Measurements from ENCODE around the gene IFI27L2. TPM values are rescaled to one million over a fixed set of nuclear protein-coding genes. Genes with fewer than 3 reads are reported as not detected.

IFI27L2 gene
- total and polyA plus RNA-seq, 12 donors, result 41.5 to 122 (median 68.3) TPM

DNA sequence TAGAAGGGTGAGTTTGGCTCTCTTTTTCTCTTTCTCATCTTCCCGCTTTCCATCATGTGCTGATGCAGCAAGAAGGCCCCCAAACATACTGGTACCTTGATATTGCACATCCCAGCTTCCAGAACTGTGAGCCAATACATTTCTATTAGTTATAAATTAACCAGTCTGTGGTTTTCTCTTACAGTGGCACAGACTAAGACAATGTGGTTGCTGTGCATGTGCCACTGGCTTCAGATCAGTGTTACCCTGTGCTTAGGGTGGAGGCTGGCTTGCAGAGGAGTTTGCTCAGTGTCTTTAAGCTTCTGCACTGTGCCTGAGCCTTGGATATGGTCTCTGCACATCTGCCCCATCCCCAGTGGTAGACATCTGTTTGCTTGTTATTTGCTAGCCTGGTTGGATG is 5.5 kb downstream of the IFI27L2 start:
- 96 to 97% methylated on average over 1 of the region's 1 CpG for WGBS, 2 donors
- intact Hi-C loops (cut with DNase I), result no loop called here
- ATAC-seq (no peak), DNase-seq (no peak)
- H3K4me3 ChIP-seq, result no peak overlapping the region
- TF ChIP-seq, protein P1, sequence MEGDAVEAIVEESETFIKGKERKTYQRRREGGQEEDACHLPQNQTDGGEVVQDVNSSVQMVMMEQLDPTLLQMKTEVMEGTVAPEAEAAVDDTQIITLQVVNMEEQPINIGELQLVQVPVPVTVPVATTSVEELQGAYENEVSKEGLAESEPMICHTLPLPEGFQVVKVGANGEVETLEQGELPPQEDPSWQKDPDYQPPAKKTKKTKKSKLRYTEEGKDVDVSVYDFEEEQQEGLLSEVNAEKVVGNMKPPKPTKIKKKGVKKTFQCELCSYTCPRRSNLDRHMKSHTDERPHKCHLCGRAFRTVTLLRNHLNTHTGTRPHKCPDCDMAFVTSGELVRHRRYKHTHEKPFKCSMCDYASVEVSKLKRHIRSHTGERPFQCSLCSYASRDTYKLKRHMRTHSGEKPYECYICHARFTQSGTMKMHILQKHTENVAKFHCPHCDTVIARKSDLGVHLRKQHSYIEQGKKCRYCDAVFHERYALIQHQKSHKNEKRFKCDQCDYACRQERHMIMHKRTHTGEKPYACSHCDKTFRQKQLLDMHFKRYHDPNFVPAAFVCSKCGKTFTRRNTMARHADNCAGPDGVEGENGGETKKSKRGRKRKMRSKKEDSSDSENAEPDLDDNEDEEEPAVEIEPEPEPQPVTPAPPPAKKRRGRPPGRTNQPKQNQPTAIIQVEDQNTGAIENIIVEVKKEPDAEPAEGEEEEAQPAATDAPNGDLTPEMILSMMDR (IDR thresholded peaks at IDR 0.05), result no peak
- H3K9me3 ChIP-seq, result peaks cover 0 to 25% (median 8%) of the 10 kb centered on the region in 11 donors
- peaks cover 0 to 9% (median 0%) of the 10 kb centered on the region in 9 donors for H3K36me3 ChIP-seq
- H3K4me1 ChIP-seq, result peaks cover 0 to 7% (median 0%) of the 10 kb centered on the region in 9 donors
- no peaks in the 10 kb centered on the region for H3K27me3 ChIP-seq
- H3K27ac ChIP-seq, result no peak overlapping the region

GRCh38 chr14:94123296-94123695 is 6.1 kb downstream of the IFI27L2 start:
- TF ChIP-seq, protein P1 (IDR thresholded peaks at IDR 0.05), result no peak
- intact Hi-C loops (cut with DNase I), result no loop called here
- Histone ChIP-seq H3K4me1 (peaks cover 0 to 1% (median 0%) of the 10 kb centered on the region in 9 donors), H3K27ac (no peak overlapping the region), H3K27me3 (no peaks in the 10 kb centered on the region), H3K36me3 (peaks cover 0 to 9% (median 0%) of the 10 kb centered on the region in 9 donors), H3K4me3 (no peak overlapping the region), H3K9me3 (peaks cover 0 to 26% (median 8%) of the 10 kb centered on the region in 11 donors)
- WGBS, 2 donors, result 89% methylated on average over 9 of the region's 9 CpGs
- DNase-seq (no peak), ATAC-seq (no peak)

GRCh38 chr14:94122438-94122837 is 7.0 kb downstream of the IFI27L2 start:
- Histone ChIP-seq H3K36me3 (peaks cover 0 to 7% (median 0%) of the 10 kb centered on the region in 9 donors), H3K9me3 (peaks cover 0 to 26% (median 8%) of the 10 kb centered on the region in 11 donors), H3K27ac (no peak overlapping the region), H3K4me3 (no peak overlapping the region), H3K27me3 (no peaks in the 10 kb centered on the region), H3K4me1 (no peaks in the 10 kb centered on the region)
- WGBS, 2 donors, result 80 to 97% methylated on average over 3 of the region's 3 CpGs
- TF ChIP-seq, protein P1 (IDR thresholded peaks at IDR 0.05), result no peak
- intact Hi-C loops (cut with DNase I), result no loop called here
- DNase-seq (no peak), ATAC-seq (no peak)

DNA sequence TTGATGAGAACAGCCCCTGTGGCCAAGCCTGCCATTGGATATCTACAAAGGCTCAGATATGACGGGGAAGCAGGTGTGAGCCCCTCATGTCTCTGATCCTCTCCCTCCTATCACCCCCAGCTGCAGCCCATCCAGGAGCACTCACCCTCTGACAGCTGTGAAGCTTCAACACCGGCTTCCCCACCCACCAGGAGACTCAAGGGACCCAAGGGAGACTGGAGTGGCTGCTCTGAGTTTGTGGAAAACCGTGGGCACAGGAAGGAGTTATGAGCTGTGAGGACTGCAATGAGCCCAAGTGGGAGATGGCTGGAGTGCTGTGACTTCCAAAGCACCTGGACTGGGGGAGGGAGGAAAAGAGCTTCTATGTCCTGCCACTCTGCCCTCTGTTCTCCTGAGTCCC is 7.9 kb downstream of the IFI27L2 start:
- Histone ChIP-seq H3K27ac (peak overlapping the region in 1 of 10 donors; percentile 56), H3K4me3 (no peak overlapping the region), H3K4me1 (no peaks in the 10 kb centered on the region), H3K36me3 (peaks cover 0 to 4% (median 0%) of the 10 kb centered on the region in 9 donors), H3K9me3 (peaks cover 0 to 26% (median 8%) of the 10 kb centered on the region in 11 donors), H3K27me3 (no peaks in the 10 kb centered on the region)
- intact Hi-C loops (cut with DNase I), result no loop called here
- DNase-seq, result no peak
- TF ChIP-seq, protein P1 (IDR thresholded peaks at IDR 0.05), result no peak
- WGBS, 2 donors, result 42 to 49% methylated on average over 3 of the region's 3 CpGs
- ATAC-seq, result peak in 3 of 8 donors; percentile 28 to 61 (median 56)

All from heart right ventricle (tissue), 16 donors.